Activated CD4-positive, alpha-beta T cell treated with anti-CD3 and anti-CD28 coated beads, Interleukin-2, Interleukin-6, amounts not matched to agents 100 ng/mL and 50 ng/mL, durations not matched to agents 16 hours and 8 hours (primary cell): ENCODE measurements around the gene LZIC.
A peak's percentile ranks its signal among the peaks of the same experiment; 100 is the strongest.
"Not testable (repeated sequence)": the region's sequence is repeated elsewhere in the genome, so short reads cannot be mapped to it uniquely, and the experiment has no call there.

Experiments used
- DNase-seq: peaks from one replicate; pipeline ENCODE4 v3.0.0-alpha.2; 2020

Gene LZIC

DNA sequence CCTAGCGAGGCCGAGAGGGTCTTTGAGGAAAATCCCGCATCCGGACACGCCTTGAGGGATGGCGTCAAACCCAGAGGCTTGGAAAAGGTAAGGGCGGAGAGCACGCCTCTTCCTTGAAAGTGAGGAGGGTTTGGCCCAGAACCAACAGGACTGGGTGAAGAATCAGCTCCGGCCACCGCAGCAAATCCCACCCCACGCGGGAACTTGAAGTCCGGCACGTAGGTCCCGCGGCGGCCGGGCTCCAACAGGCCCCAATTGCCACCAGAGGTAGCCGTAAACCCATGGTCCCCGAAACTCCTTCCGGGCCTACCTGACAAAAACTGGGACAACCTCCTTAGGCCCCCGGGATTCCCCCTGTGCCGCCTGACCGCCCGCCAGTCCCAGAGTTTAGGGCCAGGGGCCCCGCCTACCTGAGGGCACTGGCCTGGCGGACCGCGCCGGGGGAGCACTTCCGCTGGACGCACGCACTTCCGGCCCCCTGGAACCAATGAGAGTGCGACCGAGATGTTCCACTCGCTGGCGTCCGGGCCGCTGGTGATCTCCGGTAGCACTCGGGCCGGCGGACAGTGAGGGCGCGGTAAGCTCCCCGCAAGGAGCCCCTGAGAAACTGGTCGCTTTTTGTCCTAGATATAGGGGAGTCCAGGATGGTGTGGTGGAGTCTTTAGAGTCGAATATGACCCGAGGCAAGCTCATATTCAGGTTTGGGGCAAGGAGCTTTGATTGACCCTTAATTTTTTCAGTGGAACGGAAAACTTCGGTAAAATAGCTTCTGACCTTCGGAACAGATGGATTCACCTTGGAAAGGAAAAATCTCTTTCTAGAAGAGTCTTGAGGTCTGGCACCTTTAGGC lies at the start of gene LZIC, which contains the start of gene NMNAT1:
LZIC (minus strand) TSS at position 453 of the 850 bp plus-strand sequence. CDS start 6,772 bp downstream, outside the sequence.
NMNAT1 (plus strand) TSS at position 537 of the 850 bp plus-strand sequence. CDS start 28,599 bp downstream, outside the sequence.
- peak; percentile 95 for DNase-seq

DNA sequence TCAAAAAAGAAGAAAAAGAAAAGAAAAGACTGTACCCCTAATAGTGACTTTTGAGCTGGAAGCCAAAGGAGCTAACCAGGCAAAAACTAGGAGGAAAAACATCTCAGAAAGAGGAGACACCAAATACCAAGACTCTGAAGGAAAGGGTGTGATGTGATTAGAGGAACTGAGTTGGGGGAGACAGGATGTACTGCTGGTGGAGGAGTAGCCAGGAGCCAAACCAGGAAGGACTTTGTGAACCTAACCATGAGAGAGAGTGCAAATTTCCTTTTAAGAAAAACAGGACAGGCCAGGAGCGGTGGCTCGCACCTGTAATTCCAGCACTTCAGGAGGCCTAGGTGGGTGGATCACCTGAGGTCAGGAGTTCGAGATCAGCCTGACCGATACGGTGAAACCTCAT lies 49.7 kb upstream of the LZIC start:
- no peak for DNase-seq

DNA sequence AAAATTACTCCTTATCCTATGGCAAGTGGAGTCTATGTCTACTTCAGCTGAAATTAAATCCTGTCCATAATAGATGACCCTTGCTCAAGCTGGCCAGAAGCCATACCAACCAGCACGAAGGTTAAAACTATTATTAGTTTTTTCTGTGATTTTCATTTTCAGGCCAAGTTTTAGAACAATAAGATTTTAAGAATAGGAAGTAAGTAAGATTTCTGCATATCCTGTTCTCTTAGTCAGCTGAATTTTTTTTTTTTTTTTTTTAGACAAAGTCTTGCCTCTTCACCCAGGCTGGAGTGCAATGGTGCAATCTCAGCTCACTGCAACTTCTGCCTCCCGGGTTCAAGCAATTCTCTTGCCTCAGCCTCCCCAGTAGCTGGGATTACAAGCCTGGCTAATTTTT lies 47.8 kb upstream of the LZIC start:
- no peak for DNase-seq

DNA sequence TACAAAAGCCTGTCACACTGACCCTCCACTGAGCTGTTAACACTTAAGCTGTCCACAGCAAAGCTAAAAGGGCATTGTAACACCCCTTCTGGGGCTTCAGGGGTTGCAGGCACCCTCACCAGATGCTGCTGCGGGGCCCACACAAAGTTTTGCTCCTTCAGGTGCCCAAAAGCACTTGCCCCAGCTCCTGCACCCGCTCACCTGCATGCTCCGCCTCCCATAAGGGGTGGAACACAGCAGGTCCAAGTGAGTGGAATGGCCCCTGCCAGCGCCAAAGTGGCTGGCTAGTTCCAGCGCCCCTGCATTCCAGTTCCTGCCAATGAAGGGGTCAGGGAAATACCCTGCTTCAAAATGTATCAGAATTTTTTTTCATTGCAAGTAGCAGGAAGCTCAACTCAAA lies 46.6 kb upstream of the LZIC start:
- no peak for DNase-seq

DNA sequence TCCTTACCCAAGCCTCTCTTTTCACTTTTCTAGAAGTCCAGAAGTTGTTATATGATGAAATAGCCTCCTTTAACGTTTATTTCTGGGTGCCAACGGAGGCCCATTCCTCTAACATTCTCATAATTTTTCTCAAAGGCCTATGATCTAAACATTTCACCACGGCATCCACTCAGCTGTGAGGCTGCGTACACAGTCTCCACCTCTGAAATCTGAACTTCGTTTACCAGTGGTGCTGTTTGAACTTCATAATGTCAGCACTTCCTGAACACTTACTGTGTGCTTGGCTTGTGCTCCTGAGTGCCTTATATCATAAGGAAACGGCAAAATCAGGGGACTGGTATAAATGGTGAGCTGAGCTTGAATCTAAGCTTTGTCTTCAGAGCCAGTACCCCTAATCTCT lies 41.8 kb upstream of the LZIC start:
- no peak for DNase-seq

DNA sequence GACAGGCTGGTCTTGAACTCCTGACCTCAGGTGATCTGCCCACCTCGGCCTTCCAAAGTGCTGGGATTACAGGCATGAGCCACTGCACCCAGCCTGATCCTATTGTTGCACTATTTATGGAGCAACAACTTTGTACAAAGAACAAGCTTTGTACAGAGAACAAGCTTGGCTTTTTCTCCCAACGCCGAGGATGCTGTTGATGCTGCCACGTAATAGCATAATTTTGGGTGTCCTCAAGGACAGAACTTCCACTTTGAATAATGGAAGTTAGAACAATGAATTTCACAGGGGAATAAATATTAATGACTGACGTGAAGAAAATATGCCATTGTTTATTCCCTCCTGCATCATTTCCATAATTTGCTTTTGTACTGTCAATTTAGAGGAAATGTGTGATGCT lies 41.1 kb upstream of the LZIC start:
- DNase-seq = no peak

DNA sequence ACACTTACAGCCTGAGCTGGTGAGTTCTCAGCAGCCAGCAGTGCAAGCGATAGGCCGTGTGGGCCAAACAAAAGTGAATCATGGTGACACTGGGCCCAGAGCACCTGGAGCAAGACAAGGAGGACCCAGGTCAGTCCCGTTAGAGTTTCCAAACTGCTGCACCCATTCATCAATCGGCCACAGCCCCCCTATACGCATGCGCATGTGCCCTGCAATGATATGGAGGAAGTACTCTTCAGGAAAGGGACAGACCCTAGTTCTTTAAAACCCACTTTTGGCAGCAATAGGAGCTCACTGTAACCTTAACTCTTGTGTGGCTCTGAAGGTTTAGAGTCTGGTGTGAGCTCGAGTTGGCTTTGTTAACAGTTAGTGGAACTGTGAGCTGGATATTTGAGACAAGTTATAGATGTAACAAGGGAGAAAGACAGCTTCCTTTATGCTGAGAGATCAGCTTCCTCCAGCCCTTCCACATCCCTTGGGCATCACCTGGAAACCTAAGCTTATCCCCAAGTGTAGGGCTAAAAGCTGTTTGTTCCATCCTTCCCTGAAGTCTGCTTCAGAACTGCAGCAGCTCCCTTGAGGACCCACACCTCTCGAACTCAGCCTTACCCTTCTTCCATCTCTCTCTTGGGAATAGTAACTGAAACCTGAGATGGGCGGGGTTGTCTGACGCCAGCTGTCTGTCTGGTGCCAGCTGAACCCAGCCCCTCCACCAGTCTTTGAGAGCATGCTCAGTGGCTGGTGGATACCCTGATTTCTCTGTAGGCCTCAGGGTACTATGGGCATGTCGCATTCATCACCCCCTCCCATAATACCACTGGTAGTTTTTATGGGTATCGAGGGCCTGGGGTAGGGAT lies 17.7 kb upstream of the LZIC start:
- DNase-seq = no peak

DNA sequence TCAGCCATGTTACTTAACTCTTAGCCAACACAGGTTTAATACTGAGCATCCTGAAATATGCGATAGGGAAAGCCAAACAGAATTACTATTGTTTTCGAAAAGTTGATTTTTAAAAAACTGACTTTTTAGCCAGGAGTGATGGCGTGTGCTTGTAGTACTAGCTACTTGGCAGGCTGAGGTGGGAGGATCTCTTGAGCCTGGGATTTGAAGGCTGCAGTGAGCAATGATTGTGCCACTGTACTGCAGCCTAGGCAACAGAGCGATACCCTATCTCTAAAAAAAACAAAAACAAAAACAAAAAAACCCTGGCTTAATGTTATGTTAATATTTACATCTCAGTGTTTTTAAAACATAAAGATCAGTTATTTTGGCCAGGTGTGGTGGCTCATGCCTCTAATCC lies 16.8 kb upstream of the LZIC start:
- DNase-seq = no peak

DNA sequence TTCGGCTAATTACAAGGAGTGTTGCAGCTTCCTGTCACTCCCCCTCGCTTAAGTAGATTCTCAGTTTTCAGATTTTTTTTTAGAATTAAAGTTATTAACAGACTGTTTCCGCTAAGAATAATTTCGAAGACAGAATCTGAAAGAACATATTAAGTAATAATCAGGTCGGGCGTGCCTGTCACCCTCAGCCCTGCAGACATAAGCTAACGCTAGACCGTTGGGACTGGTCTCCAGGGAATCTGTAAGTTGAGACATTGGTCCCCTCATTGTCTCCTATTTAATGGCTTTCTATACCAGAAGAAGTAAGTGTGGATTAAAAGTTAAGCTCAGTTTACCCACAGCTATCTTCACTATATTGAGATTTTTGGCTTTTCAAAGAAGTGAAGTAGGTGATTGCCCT lies 14.5 kb upstream of the LZIC start:
- no peak for DNase-seq

DNA sequence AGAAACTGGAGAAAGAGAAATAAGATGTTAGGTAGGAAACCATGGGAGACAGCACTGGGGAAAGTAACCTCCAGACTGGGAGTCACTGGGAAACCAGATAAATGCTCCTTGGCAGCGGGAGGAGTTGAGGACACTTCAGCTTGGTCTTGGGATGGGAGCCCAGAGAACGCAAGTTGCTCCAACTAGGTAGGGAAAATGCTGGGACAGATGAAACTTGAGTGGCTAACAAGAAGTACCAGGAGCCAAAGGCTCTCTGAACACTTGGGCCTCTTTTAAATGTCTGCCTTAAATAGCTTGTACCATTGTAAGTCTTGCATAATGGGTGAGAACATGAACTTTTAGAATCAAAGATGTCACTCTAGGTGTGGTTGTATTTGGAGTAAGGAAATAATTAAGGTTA lies 3.1 kb upstream of the LZIC start:
- no peak for DNase-seq

DNA sequence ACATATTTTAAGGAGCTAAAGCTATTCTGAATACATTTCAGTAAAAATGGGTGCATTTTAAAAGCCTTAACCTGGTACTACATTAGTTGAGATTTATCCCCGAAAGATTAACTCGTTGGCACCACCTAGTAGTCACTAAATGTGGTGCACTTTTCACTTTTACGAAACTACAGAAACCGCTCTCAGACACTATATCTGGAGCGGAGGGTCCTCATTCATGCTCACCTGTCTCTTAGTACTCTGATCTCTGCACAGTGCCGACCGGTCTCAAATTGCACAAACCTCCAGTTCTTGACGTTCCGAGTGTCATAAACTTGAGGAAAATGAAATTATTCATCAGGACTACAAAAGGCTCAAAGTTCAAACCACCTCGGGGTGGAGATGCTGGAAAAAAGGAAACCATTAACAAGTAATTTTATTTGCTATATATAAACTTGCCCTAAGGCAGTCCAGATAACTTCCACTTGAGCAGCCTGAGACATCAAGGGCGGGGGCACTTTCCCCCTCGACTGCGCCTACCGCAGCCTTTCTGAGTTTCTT lies 722 bp downstream of the LZIC start:
- peak; percentile 65 for DNase-seq

DNA sequence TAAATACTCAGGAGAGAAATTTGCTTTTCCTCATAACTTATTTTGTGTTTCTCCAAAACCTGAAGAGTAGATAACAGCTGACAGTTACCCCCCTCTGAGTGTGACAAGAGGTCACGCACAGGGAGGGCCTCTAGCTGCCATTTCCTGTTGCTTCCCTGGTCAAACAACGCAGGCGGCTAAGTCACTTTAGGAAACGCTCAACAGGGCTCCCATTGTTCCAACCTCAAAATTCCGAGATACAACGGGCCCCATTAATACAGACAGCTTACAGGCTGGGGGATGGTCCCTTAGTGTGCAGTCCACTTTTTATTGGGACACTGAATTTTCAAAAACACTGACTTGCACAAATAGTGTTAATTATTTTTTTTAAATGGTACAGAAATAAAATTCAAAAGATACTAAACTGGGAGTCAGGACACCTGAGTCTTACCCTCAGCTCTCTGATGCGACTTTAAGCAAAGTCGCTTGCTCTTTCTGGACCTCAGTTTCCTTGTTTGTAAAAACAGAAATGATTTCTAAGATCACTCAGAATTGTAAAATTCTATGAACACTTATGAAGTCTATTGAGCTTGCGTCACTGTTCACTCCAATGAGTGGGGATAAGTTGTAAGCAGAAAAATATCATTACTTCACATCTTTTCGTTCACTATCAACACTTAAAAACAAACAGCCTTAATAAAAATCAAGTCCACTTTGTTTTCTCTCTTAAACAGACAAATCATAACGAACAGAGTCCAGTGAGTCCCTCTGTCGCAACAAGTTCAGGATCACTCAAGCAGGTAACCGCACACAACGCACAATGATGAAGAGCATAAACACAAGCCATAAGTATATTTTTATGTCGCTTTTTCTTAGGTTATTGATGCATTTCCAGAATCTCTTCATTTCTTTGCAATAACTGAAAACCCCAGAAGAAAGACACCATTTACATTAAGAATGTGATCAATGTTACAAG lies 13.5 kb downstream of the LZIC start:
- DNase-seq = no peak

DNA sequence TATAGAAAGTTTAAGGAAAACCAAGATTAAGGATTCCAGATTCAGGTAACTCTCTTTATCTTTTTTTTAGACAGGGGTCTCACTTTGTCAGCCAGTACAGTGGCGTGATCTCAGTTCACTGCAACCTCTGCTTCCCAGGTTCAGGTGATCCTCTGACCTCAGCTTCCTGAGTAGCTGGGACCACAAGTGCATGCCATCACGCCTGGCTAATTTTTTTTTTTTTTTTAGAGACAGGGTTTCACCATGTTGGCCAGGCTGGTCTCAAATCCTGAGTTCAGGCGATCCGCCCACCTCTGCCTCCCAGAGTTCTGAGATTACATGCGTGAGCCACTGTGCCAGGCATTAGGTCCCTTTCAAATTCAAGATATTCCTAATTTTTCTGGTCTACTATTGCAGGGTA lies 15.9 kb downstream of the LZIC start:
- DNase-seq = no peak

DNA sequence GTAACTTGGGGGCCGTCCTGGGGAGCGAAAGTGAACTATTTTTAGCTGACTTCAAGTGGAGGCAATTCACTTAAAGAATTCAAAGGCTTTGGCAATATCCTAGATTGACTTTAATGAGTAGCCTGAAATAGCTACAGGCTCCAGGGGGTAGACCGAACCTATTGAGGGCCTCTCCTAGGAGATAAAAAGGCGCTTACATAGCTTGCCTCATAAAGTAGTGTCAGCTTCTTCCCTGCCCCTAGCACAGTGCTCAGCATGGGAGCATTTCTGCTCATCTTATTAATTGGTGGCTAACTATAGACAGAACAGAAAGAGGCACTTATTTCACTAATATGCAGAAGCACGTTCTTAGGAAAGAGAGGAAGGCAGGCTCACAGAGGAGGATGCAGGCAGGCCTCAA lies 20.8 kb downstream of the LZIC start:
- DNase-seq = no peak

DNA sequence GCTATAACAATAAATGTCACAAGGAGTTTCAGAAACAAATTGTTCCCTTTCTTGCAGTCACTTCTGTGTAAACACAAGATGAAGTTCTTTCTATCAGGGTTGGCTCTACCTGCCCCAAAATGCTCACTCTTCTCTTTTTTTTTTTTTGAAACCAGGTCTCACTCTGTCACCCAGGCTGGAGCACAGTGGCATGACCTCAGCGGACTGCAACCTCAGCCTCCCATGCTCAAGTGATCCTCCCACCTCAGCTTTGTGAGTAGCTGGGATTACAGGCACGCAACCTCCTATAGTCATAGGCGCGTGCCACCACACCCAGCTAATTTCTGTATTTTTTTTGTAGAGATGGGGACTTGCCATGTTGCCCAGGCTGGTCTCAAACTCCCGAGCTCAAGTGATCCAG lies 22.6 kb downstream of the LZIC start:
- DNase-seq = no peak

DNA sequence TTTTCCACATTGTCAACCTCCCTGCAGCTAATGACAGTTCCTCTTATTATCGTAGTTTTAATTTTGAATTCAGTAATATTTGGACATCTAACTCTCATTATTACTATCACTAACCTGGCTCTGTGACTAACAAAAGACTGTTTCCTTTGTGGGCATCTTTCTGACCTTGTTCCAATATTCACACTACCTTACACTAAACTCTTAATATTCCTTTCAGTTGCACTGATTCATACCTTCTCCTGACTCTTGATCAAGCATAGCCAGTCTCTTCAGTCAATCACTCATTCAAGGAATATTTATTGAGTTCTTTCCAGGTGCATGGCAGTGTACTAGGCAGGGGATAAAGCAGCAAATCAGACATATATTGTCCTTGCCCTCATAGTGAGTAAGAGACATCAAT lies 25.3 kb downstream of the LZIC start:
- DNase-seq = peak; percentile 8

DNA sequence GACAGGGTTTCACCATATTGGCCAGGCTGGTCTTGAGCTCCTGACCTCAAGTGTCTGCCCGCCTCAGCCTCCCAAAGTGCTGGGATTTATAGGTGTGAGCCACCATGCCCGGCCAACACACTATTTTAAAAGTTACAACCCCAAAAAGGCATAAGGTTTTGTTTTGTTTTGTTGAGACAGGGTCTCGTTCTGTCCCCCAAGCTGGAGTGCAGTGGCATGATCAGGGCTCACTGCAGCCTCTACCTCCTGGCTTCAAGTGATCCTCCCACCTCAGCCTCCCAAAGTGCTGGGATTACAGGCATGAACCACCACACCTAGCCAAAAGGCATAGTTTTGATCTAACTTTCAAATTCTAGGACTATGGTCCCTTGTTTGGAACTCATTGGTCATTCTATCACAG lies 25.7 kb downstream of the LZIC start:
- DNase-seq = not testable (repeated sequence)

DNA sequence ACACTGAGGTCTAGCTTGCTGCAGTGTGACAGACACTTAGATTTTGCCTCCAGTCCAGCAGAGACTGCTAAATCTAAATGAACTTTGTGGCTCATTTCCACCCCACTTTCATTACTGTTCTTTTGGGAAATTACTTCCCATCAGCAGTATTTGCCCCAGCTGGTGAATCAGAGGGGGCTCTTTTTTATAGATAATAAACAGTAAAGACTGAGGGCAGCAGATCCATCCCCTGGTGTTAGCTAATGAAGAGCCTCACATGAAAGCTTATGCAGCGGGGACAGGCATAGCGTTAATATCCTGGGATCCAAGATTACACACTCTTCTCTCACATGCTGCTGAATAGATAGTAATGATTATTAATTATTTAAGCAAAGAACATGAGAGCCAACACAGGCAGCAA lies 26.7 kb downstream of the LZIC start:
- DNase-seq = no peak

DNA sequence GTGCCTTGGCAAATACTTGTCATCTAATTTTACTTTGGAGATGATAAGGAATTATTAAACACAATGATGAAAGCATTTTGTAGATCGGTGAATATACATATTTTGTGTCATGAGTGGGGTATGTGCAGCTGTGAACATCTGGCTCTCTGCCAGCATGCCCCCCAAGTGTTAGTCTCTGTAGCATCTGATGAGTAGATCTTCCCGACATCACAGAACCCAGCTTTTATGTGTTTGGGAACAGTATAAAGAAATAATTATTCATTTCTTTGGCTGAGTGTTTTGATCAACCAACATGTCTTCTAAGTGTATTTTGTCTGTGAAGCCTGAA lies 28.6 kb downstream of the LZIC start:
- no peak for DNase-seq

DNA sequence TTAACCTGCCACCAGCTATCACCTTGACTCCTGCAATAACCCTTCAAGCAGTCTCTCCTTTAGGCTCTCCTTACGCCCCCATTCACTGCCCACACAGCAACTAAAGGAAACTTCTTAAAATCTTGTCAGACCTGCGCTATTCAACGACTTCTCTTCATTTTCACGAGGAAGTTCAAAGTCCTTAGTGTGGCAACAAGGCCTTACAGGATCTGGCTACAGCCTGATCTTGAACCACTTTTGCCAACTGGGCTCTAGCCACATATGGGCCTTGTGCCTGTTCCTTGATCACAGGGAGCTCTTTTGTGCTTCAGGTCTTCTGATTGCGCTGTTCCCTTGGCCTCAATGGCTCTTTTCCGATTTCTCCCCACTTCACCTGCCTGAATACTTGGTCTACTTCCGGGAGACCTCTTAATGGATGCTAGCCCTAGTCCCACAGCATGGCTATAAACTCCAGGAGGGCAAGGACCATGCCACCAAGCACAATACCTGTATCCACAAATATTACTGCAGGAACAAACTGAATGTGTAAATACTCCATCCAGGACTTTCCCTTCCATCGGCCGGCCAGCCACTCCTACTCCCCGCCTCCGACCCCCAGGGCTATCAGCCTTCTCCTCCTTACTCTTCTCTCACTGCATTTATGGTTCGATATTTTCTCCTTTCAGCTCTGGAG lies 30.8 kb downstream of the LZIC start:
- DNase-seq = no peak

DNA sequence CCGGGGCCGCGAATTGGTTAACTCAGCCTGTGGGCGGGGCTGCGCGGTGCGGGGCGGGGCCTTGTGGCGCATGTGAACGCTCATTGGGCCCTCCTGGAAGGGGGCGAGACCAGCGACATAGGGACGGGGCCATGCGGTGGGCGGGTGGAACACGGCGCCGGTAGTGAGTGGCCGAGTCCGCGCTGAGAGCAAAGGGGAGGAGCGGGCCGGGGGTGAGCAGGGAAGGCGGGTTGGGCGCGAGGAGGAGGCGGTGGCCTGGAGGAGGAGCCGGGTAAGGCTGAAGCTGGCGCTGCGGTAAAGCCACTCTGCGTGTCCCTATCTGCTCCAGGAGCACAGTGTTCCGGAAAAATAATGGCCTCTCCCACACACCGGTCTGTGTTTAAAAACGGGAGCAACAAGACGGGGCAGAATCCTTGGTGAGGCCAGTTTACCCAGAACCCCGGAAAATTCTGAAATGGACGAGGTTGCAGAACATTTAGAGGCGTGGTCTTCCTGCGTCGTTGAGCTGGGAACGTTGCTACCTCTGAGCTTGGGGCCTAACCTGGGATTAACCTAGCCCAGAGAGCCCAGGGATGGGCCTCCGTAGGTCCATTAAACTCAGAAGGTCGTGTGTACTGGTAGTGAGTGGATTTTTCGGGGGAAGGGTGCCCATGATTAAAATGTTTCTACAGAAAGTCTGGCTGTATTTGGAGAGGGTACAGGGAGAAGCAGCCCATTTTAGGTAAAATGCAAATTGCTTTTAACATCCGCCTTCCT lies 32.6 kb downstream of the LZIC start:
- DNase-seq = peak; percentile 100
